ENCODE measurements around the gene UBL3. TPM values are rescaled to one million over a fixed set of nuclear protein-coding genes. Genes with fewer than 3 reads are reported as not detected.

Gene UBL3
- total RNA-seq, 1 donor from 2014 or later, result 20.0 TPM

GRCh38 chr13:29767006-29767405 lies 83.4 kb downstream of the UBL3 start:
- no peak overlapping the region for H3K27ac Mint-ChIP-seq
- no peak overlapping the region for H3K9ac ChIP-seq
- H4K20me1 ChIP-seq (ENCODE audit: low read depth), result no peaks in the 10 kb centered on the region

GRCh38 chr13:29763436-29764180 lies 86.8 kb downstream of the UBL3 start:
- Histone ChIP-seq H3K4me1 (peaks cover 8% of the 10 kb centered on the region), H3K27me3 (no peaks in the 10 kb centered on the region), H3K36me3 (peaks cover 3% of the 10 kb centered on the region), H3K79me2 (ENCODE audit: low read depth) (no peaks in the 10 kb centered on the region), H4K20me1 (ENCODE audit: low read depth) (no peaks in the 10 kb centered on the region), H2AFZ (replicated peaks) (no peak overlapping the region), H3K4me3 (no peak overlapping the region), H3F3A (ENCODE audit: low read depth) (no peaks in the 10 kb centered on the region), H3K4me2 (no peak overlapping the region), H3K27ac (no peak overlapping the region), H3K9me3 (ENCODE audit: low read depth) (no peaks in the 10 kb centered on the region), H3K9ac (no peak overlapping the region)
- DNase-seq (ENCODE audit: low spot score), result no peak
- Mint-ChIP-seq H3K36me3 (peaks cover 5% of the 10 kb centered on the region), H3K27me3 (ENCODE audit: insufficient read depth, low read depth) (peaks cover 4% of the 10 kb centered on the region), H3K4me1 (no peaks in the 10 kb centered on the region), H3K9me3 (peaks cover 9% of the 10 kb centered on the region), H3K4me3 (no peak overlapping the region), H3K27ac (no peak overlapping the region)
- TF ChIP-seq EZH2phosphoT487 (IDR thresholded peaks at IDR 0.05) (no peak), EZH2 (IDR thresholded peaks at IDR 0.05) (no peak)

More at GRCh38 chr13:29767006-29767405, 83.4 kb downstream of the UBL3 start:
- peaks cover 2% of the 10 kb centered on the region for H3K27me3 Mint-ChIP-seq (ENCODE audit: insufficient read depth, low read depth)
- H3K36me3 Mint-ChIP-seq, result peaks cover 5% of the 10 kb centered on the region
- peaks cover 8% of the 10 kb centered on the region for H3K4me1 ChIP-seq
- no peaks in the 10 kb centered on the region for H3K79me2 ChIP-seq (ENCODE audit: low read depth)
- H3K4me3 ChIP-seq, result no peak overlapping the region
- H3K4me3 Mint-ChIP-seq, result no peak overlapping the region
- H3K4me2 ChIP-seq, result no peak overlapping the region
- H3K9me3 ChIP-seq (ENCODE audit: low read depth), result no peaks in the 10 kb centered on the region
- TF ChIP-seq CTCF (IDR thresholded peaks at IDR 0.05) (no peak), EZH2 (IDR thresholded peaks at IDR 0.05) (no peak), EZH2phosphoT487 (IDR thresholded peaks at IDR 0.05) (no peak)
- no peaks in the 10 kb centered on the region for H3K27me3 ChIP-seq
- H3K27ac ChIP-seq, result no peak overlapping the region
- no peak overlapping the region for H2AFZ ChIP-seq (replicated peaks)
- no peaks in the 10 kb centered on the region for H3K9me3 Mint-ChIP-seq
- DNase-seq (ENCODE audit: low spot score), result no peak
- H3K36me3 ChIP-seq, result peaks cover 3% of the 10 kb centered on the region
- no peaks in the 10 kb centered on the region for H3K4me1 Mint-ChIP-seq
- no peaks in the 10 kb centered on the region for H3F3A ChIP-seq (ENCODE audit: low read depth)

GRCh38 chr13:29761815-29762214 lies 88.6 kb downstream of the UBL3 start:
- no peak overlapping the region for H3K27ac Mint-ChIP-seq
- H3K27me3 Mint-ChIP-seq (ENCODE audit: insufficient read depth, low read depth), result peaks cover 4% of the 10 kb centered on the region
- peaks cover 3% of the 10 kb centered on the region for H3K36me3 ChIP-seq
- H3K9ac ChIP-seq, result no peak overlapping the region
- H3K4me3 Mint-ChIP-seq, result no peak overlapping the region
- H3K4me1 ChIP-seq, result peaks cover 2% of the 10 kb centered on the region
- DNase-seq (ENCODE audit: low spot score), result peak; percentile 12
- H3K4me2 ChIP-seq, result no peak overlapping the region
- H4K20me1 ChIP-seq (ENCODE audit: low read depth), result no peaks in the 10 kb centered on the region
- no peaks in the 10 kb centered on the region for H3K4me1 Mint-ChIP-seq
- TF ChIP-seq EZH2 (IDR thresholded peaks at IDR 0.05), result no peak
- no peak for TF ChIP-seq CTCF (IDR thresholded peaks at IDR 0.05)
- no peak for TF ChIP-seq EZH2phosphoT487 (IDR thresholded peaks at IDR 0.05)
- H3K36me3 Mint-ChIP-seq, result peaks cover 1% of the 10 kb centered on the region
- no peaks in the 10 kb centered on the region for H3K9me3 ChIP-seq (ENCODE audit: low read depth)
- peaks cover 9% of the 10 kb centered on the region for H3K9me3 Mint-ChIP-seq
- no peak overlapping the region for H2AFZ ChIP-seq (replicated peaks)
- no peaks in the 10 kb centered on the region for H3K27me3 ChIP-seq
- H3F3A ChIP-seq (ENCODE audit: low read depth), result no peaks in the 10 kb centered on the region
- no peaks in the 10 kb centered on the region for H3K79me2 ChIP-seq (ENCODE audit: low read depth)
- H3K27ac ChIP-seq, result no peak overlapping the region
- no peak overlapping the region for H3K4me3 ChIP-seq

- Mint-ChIP-seq H3K27me3 (ENCODE audit: insufficient read depth, low read depth) (peaks cover 4% of the 10 kb centered on the region), H3K27ac (no peak overlapping the region), H3K36me3 (no peaks in the 10 kb centered on the region), H3K4me1 (no peaks in the 10 kb centered on the region), H3K9me3 (peaks cover 9% of the 10 kb centered on the region), H3K4me3 (no peak overlapping the region)
- H3K9me3 ChIP-seq (ENCODE audit: low read depth), result no peaks in the 10 kb centered on the region
- no peak overlapping the region for H2AFZ ChIP-seq (replicated peaks)
- no peak overlapping the region for H3K4me2 ChIP-seq
- no peak for DNase-seq (ENCODE audit: low spot score)
- TF ChIP-seq EZH2 (IDR thresholded peaks at IDR 0.05) (no peak), EZH2phosphoT487 (IDR thresholded peaks at IDR 0.05) (no peak), CTCF (IDR thresholded peaks at IDR 0.05) (no peak)
- no peaks in the 10 kb centered on the region for H3K4me1 ChIP-seq
- no peak overlapping the region for H3K9ac ChIP-seq
- H3K36me3 ChIP-seq, result peaks cover 3% of the 10 kb centered on the region
- no peak overlapping the region for H3K27ac ChIP-seq
- H3K4me3 ChIP-seq, result no peak overlapping the region
- no peaks in the 10 kb centered on the region for H3F3A ChIP-seq (ENCODE audit: low read depth)
- no peaks in the 10 kb centered on the region for H3K79me2 ChIP-seq (ENCODE audit: low read depth)
- no peaks in the 10 kb centered on the region for H3K27me3 ChIP-seq
- no peaks in the 10 kb centered on the region for H4K20me1 ChIP-seq (ENCODE audit: low read depth)
Measured at GRCh38 chr13:29761160-29761559, 89.3 kb downstream of the UBL3 start.

Data from neural progenitor cell (in vitro differentiated cells).